Astrocyte (in vitro differentiated cells and primary cell): ENCODE results near the gene PTGER2.

Experiments used
- EZH2 ChIP-seq: IDR thresholded peaks from 2 replicates; pipeline ENCODE4 v1.6.1; 2012; ENCODE audit warnings: mild to moderate bottlenecking, low read length, inconsistent platforms; ENCODE audit not compliant: insufficient read depth
- TF ChIP-seq, protein P1 (sequence below): IDR thresholded peaks from 2 replicates; pipeline ENCODE4 v1.5.1; 2011; ENCODE audit warnings: low read depth, mild to moderate bottlenecking, inconsistent platforms, low read length, moderate library complexity; ENCODE audit not compliant: insufficient read depth

DNA sequence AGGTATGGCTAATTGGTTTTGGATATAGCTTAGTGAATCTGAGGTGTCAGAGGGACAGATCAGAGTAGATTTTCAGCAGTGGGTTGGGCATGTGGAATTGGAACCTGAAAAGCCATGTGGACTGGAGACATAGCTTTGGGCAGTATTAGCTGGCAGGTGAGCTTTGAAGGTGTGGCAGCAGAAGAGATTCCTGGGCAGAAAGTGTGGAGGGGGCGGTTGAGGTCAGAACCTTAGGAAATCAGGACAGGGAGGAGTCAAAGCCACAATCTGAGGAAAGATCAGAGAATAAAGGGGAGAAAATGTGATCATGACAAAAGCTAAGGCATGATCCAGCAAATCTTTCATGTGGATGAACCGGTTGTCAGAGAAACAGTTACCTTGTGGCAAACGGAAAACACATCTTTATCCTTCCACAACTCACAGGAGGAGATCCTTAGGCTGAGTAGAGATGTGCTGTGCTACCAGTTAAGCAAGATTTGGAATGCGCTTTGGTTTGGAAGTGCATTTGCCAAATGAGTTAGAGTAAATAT, 56.4 kb downstream of the PTGER2 start:
- TF ChIP-seq, protein P1, sequence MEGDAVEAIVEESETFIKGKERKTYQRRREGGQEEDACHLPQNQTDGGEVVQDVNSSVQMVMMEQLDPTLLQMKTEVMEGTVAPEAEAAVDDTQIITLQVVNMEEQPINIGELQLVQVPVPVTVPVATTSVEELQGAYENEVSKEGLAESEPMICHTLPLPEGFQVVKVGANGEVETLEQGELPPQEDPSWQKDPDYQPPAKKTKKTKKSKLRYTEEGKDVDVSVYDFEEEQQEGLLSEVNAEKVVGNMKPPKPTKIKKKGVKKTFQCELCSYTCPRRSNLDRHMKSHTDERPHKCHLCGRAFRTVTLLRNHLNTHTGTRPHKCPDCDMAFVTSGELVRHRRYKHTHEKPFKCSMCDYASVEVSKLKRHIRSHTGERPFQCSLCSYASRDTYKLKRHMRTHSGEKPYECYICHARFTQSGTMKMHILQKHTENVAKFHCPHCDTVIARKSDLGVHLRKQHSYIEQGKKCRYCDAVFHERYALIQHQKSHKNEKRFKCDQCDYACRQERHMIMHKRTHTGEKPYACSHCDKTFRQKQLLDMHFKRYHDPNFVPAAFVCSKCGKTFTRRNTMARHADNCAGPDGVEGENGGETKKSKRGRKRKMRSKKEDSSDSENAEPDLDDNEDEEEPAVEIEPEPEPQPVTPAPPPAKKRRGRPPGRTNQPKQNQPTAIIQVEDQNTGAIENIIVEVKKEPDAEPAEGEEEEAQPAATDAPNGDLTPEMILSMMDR: no peak
- TF ChIP-seq EZH2: no peak
